ENCODE measurements around the gene BEND7.
"Not testable (repeated sequence)": the region's sequence is repeated elsewhere in the genome, so short reads cannot be mapped to it uniquely, and the experiment has no call there.

Gene BEND7

DNA sequence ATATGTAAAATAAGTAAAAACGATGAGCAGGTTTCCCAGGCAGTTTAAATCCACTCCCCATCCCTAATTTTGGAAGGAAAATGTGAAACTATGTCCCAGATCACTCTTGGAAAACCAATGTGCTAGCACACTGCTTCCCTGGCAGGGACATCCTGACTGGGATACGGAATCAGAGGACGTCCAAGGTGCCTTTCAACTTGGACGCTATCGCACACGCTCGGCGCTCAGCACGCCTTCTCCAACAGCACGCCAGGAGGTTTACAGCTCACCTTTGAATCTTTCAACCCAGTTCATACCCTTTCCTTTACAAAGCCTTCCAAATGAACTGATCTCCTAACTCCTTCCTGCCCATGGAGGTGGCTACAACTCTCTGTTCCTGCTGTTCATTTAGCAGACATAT is 47.1 kb downstream of the BEND7 start:
- DNase-seq (ENCODE audit: low spot score), result no peak

DNA sequence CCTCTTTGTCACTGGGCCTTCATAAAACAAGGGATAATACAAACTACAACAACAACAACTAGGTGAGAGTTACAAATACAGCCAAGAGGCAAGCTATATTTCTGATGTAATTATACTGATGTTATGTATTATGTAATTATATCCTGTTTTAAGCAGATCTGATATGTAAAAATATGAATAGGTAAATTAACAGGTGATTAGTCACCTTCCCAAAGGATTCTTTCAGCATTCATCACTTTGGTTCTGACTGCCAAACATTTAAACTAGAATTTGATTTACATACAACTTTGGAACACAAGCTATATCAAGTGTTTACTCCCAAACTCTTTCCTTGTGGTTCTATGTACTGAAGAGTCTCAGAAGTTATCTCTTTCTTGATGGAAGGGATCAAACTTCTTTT is 53.7 kb downstream of the BEND7 start:
- DNase-seq (ENCODE audit: low spot score), result no peak

DNA sequence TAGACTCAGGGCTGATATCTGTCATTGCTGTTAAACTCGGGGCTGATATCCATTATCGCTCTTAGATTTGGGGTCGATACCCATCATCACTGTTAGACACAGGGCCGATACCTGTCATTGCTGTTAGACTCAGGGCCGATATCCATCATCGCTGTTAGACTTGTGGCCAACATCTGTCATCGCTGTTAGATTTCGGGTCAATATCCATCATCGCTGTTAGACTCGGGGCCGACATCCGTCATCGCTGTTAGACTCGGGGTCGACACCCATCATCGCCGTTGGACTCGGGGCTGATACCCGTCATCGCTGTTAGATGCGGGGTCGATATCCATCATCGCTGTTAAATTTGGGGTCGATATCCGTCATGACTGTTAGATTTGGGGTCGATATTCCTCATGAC is 54.8 kb downstream of the BEND7 start:
- no peak for DNase-seq (ENCODE audit: low spot score)

DNA sequence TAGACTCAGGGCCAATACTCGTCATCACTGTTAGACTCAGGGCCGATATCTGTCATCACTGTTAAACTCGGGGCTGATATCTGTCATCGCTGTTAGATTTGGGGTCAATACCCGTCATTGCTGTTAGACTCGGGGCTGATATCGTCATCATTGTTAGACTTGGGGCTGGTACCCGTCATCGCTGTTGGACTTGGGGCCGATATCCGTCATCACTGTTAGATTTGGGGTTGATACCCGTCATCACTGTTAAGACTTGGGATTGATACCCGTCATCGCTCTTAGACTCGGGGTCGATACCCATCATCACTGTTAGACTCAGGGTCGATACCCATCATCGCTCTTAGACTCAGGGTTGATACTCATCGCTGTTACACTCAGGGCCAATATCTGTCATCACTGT is 56.5 kb downstream of the BEND7 start:
- no peak for DNase-seq (ENCODE audit: low spot score)

DNA sequence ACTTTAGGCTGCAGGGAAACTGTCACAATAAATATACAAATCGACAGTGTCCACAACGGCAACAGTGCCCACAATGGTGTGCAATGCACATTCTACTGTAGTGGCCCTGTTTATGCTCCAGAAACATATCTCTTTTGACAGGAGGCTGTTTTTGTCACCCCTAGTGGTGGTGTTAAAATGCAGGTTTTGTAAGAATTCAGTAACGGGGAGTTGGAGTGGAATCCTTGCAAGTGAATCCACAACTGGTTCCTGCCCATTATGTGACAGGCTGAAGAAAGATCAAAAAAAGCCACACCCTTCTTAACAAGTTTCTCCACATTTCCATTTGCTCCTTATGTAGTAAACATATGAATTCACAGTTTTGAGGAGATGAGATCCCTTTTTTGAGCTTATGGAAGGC is 58.5 kb downstream of the BEND7 start:
- DNase-seq (ENCODE audit: low spot score), result no peak

DNA sequence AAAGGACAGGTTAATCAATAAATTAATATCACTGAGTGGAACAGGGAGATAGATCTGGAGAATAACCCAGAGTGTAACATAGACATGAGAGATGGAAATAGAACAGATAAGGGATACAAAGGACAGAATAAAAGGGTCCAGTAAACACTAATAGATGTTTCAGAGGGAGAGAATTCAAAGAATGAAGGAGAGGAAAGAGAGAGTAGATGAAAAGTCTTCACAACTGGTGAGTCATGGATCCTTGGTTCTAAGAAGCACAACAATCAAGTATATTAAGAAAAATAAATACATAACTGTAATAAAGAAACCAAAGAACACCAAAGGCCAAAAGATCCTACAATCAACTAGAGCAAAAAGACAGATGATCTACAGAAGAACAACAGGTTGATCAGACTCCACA is 66.3 kb downstream of the BEND7 start:
- DNase-seq (ENCODE audit: low spot score), result no peak

DNA sequence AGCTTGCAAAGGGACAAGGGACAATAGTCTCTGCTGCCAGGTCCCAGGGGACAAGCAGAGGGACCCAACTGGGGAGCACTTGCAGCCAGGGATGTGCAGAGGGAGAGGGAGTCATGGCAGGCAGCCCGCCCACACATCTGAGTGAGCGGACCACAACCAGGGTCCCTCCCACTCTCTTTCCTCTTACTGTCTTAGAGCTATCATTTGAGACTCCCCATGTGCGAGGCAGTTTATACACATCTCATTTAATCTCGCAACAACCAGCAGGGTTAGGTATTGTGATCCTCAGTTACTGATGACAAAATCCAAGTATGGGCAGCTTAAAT is 70.2 kb downstream of the BEND7 start:
- no peak for DNase-seq (ENCODE audit: low spot score)

DNA sequence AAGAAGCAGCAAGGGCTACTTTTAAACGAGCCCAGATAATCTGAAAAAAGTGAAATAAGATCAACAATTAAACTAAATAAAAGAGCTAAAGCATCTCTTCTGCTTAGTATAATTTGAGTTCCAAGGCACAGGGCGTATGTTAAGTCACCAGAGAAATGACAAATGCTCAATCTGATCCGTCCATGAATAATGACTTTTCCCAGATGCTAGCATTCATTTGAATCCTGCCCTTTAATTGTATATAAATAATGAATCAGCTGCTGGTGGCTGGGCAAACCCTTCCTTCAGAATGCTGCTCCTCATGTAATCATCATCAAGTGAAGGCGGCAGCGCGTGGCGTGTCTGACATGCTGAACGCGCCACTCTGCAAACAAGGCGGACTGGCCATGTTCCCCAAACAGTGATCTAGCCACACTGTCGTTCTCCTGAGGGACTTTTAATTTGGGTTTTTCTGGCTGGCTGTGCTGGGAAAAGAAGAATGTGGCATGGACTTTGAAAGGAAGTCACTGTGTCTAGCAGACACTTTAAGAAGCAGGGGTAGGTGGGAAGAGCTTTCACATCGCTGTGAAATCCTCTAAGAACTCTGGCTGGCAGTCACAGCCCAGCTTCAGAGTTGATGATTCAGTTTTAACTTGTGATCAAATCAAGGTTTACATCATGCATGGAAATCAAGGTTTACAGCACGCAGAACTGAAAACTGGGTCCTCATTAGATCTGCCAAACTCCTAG is 70.7 kb downstream of the BEND7 start:
- DNase-seq (ENCODE audit: low spot score), result no peak

DNA sequence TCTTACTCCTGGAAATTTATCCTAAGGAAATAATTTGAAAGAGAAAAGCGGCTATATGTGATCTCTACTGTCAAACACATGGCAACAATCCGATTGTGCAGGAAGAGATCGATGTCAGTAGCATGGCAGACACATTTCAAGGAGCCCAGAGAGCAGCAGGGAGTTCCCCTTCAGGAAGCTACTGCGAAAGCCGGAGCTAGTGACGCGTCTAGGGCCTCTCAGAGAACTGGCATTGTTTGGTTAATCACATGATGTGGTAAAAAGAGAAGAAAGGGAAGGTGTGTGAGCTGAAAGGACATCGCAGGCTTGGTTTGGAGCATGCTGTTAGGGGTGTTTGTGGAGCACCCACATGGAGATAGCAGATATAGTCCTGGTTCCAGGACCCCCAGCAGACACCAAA is 74.9 kb downstream of the BEND7 start:
- DNase-seq (ENCODE audit: low spot score), result no peak

DNA sequence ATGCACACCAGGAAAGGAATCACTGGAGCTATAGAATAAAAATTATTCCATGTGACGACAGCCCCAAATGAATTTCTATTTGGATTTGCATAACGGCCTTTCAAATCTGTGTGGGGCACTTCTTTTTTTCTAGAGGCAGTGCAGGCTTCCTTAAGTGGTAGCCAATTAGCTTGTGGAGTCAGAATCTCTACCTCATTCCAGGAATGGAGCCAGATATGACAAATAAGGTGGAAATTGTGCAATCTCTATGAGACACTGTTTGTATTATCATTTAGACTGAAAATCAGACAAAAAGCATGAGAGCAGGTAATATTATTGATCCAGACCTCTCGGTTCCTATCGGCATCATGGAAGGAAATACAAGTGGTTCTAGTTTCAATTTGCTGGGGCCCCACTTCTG is 78.7 kb downstream of the BEND7 start:
- DNase-seq (ENCODE audit: low spot score), result no peak

DNA sequence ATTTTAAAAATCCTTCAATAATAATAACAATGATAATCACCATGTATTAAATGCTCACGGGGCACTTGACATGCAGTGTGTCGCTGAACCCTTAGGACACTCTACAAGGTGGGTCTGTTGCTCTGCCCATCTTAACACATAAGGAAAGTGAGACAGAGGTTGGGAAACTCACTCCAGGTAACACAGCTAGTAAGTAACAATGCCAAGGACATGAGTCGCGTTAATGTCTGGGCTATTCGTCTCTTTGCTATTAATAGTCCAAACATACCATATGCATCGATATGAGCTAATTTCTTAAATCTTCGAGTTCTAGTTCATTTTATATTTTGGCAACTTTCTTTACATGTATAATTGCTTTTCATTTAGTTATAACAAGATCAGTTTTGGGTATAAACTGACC is 79.5 kb downstream of the BEND7 start:
- DNase-seq (ENCODE audit: low spot score), result no peak

DNA sequence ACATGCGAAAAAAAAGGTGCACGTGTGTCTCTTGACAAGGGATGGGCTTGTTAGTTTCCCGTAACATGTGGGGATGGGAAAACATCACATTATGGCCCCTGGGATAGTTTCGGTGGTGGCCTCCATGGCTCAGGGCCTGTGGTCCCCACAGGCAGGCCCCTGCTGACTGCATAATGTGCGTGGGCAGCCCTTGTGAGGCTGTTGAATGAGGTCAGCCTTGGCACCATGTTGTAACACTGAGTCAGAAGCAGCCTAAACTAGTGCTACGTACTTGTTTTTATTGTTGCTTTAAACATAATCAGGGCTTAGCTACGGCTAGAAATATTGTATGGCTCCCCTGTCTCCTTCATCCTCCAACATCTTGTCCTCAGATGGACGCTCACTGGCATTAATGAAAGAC is 80.6 kb downstream of the BEND7 start:
- DNase-seq (ENCODE audit: low spot score), result no peak

DNA sequence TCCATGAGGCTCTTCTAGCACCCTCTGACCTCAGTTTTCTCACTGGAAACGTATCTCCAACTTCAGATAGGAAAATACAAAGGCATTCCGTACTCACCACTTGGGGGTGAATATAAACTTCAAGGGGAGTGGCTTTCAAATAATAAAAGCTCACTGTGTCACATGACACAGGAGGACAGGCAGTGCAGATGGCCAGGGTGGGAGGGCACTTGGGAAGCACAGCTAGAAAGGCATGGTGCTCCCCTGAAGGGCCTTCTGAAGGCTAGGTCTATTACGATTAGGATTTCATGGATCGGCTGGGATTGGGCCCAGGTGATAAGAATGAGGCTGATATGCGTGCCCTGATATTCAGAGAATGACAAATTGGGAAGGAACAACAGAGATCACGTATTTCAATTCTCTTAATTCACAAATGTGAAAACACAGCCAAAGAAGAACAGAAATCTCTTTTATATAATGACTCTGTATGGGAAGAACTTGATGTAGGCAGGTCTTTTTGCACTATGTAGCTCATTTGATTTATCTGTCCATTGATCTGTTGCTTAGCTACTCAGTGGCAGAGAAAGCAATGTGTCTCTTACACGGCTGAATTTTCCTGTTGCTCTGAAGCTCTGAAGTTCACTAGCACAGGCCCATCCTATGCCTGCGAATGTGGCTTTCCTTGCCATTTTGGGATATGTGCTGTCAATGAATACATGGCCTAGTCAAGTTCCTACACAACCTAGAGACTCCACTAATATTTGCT is 83.0 kb downstream of the BEND7 start:
- DNase-seq (ENCODE audit: low spot score), result no peak

DNA sequence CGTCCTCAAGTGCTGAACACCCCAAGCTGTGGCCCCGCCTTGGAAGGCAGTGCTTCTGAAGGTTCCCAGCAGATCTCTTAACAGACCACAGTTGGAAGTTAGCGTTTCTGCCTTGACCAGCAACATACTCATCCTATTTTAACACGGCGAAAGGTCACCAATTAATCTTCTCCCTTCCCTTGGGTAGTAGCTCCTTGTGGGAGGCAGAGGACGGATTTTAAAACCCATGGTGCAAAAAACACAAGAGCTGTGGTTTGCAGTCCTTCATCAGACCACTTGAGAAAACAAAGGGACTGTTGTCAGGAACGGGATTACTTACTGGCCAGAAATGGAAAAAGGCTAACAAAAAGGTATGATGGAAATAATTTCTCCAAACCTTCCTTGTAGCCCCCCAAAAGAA is 87.3 kb downstream of the BEND7 start:
- DNase-seq (ENCODE audit: low spot score), result no peak

DNA sequence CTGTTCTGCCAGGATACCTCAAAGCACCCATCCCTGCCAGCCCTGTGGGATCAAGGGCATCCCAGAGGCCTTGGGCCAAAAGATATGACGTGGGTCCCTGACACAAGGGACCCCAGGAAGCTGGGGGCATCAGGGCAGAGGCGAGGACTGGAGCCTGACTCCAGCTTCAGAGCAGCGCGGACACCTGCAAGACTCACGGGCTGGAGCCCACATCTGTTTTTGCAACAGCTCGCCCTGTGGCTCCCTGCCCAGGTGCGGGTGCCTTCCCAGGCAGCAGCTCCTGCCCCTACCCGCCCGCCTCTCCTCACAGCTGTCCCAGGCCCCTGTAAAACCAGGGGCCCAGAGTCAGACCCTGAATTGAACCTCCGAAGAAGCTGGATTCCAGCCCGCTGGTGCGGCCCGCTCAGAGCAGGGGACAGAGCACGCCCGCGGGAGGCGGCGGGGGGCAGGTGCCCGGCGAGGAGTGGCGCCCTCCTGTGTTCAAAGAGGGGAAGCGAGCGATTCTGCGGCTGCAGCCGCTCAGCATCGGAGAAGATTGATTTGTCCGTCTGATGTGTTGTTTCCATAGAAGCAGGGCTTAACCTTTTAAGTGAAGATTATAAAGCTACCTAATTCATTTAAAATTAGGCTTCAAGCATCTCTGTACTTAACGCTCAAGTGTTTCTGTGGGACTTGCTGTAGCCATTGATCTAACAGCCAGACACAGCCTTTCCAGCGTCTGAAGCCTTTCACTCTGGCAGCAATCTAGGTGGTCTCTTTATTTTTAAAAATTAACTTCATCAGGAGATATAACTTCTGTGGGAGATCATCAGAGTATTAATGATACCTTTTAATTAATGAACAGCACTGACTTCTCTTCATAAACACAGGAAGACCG is 88.4 kb downstream of the BEND7 start:
- peak; percentile 15 for DNase-seq (ENCODE audit: low spot score)

DNA sequence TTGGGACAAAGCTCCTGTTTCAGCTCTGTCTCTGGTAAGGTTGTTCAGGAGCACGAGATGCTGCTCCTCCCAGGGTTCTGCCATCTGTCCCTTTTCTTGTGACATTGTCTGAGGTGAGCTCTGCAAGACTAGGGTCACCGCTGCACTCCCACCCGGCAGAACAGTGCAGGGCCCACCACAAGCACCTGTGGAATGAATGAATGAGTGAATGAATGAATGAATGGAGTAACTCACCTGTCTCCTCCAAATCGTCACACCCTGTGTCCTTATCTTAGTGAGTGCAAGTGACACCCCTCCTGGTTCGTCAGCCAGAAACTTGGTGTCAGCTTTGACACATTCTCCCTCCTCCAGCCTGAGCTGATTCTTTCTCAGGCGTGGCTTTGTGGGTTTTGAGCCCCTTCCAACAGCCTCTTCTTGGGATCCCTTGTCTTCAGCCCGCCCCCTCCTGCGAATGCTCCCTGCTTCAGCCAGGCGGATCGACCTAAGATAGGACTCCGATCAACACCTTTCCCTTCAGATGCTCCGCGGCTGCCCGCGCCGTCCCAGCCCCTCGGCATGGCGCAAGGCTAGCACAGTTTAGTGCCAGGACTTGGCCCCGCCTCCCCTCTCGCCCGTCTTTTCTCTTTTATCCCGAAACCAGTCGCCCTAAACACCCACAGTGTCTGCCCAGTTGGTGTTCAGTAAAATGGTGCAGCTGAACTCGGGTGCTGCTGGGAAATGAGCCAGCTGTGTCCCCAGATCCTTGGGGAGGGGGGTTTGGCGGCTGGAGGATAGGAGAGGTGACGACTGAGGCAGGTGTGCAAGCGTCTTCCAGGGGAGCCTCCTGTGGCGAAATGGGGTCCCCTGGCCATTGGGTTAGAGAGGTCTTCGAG is 89.3 kb downstream of the BEND7 start:
- DNase-seq (ENCODE audit: low spot score), result no peak

DNA sequence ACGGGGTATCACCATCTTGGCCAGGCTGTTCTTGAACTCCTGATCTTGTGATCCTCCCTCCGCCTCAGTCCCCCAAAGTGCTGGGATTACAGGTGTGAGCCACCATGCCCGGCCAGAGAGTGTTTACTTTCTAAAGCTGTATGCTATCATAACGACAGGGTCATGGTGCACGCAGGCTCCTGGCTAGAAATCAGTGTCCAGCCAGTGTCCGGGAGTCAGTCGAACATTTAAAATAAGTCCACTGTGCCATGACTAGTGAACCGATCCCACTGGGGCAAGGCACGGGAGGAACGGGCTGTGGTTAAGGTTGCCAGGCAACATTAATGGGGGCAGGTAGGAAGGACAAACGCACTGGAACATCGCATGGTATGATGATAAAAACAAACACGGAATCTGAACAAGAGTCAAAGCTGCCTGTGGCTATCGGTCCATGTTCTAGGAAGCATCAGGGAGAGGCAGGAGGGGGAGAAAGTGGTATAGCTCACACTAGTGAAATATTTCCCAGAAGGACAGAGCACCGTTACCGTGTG is 91.7 kb downstream of the BEND7 start:
- DNase-seq (ENCODE audit: low spot score), result no peak

DNA sequence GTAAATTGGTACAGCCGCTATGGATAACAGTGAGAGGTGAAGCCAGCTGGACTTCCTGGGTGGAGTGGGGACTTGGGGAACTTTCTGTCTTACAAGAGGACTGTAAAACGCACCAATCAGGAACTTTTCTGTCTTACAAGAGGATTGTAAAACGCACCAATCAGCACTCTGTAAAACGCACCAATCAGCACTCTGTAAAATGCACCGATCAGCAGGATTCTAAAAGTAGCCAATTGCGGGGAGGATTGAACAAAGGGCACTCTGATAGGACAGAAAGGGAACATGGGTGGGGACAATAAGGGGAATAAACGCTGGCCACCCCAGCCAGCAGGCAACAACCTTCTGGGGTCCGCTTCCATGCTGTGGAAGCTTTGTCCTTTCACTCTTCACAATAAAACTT is 100.9 kb downstream of the BEND7 start:
- not testable (repeated sequence) for DNase-seq (ENCODE audit: low spot score)

DNA sequence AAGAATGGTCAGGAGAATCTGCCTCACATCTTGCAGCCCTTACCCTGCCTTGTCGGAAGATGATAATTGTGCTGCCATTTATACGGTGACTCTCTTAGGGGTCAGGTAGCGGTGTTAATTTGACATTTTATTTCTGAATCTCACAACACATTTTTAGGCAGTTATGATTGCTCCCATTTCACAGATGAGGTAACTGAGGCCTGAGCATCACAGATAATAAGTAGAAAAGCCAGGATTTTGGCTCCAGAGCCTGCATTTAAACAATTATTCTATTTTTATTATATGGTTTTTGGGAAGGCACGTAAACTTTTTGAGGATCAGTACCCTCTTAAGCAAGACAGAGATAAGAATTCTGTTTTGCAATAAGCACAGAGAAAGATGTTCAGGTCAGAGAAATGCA is 103.4 kb downstream of the BEND7 start:
- no peak for DNase-seq (ENCODE audit: low spot score)

DNA sequence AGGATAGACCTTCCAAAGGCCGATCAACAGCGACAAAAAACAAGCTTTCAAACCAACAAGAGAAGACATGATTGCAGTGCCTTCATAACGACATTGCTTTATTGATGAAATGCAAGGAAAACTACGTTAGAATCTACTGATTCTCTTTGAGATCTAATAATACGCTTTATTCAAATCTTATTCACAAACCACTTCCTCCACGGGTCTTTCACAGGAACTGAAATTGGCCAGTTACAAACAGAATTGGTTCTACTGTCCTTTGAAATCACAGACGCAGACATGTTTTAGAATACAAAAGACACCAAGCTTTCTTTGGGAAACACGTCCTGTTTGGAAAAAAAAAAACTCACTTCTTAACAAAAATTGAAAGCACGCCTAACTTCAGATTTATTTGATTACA is 106.0 kb downstream of the BEND7 start:
- no peak for DNase-seq (ENCODE audit: low spot score)

DNA sequence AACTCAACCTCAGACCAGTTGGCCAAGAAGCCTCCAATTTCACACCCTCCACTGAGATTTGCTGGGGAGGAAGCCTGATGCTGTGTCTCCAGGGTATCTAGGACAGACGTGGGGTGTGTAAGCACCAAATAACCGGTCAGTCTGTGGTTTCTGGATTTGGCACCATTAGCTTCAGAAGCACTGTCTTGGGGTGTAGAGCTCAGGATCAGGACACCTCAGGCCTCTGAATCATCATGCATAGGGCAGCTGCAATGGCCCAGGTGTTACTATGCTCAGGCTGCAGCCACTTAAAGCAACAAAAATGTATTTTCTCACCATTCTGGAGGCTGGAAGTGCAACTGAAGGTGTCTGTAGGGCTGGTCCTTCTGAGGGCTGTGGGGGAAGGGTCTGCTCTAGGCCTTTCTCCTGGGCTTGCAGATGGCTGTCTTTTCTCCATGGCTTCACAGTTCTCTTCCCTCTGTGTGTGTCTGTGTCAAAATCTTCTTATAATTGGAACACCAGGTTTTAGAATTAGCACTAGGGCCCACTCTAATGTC is 107.4 kb downstream of the BEND7 start:
- DNase-seq (ENCODE audit: low spot score), result no peak
